Liver (tissue), 9 donors: ENCODE results near the gene S100PBP. TPM values are rescaled to one million over a fixed set of nuclear protein-coding genes. Genes with fewer than 3 reads are reported as not detected.

ENCODE experiments used
- DNase-seq: peaks from one replicate; pipeline ENCODE4 v3.0.0-alpha.2; 2017; ENCODE audit warnings: low spot score
- H3K27ac ChIP-seq, 2 donors: one replicate each; pipeline ENCODE4 v1.7.0; 2013; ENCODE audit warnings: inconsistent platforms in 2 of 2, low read length in 2 of 2, control low read depth in 1 of 2, low read depth in 1 of 2, mild to moderate bottlenecking in 1 of 2
- H3K27me3 ChIP-seq, 4 donors: one replicate each; pipeline versions ENCODE4 v1.6.1 to v1.7.0; 2013; ENCODE audit warnings: low read length in 3 of 4, inconsistent platforms in 1 of 4, mild to moderate bottlenecking in 1 of 4, moderate library complexity in 1 of 4; ENCODE audit not compliant: control insufficient read depth in 4 of 4, insufficient read depth in 4 of 4
- H3K36me3 ChIP-seq, 4 donors: one replicate each; pipeline versions ENCODE4 v1.6.1 to v1.7.0; 2013; ENCODE audit warnings: low read length in 3 of 4, mild to moderate bottlenecking in 3 of 4, low read depth in 1 of 4, moderate library complexity in 1 of 4; ENCODE audit not compliant: control insufficient read depth in 4 of 4, insufficient read depth in 3 of 4
- H3K4me1 ChIP-seq, 4 donors: one replicate each; pipeline versions ENCODE4 v1.6.1 to v1.7.0; 2013; ENCODE audit warnings: low read length in 3 of 4, mild to moderate bottlenecking in 3 of 4, moderate library complexity in 1 of 4; ENCODE audit not compliant: control insufficient read depth in 4 of 4, insufficient read depth in 4 of 4
- H3K4me3 ChIP-seq, 3 donors: one replicate each; pipeline versions ENCODE4 v1.6.1 to v1.7.0; 2013; ENCODE audit warnings: low read length in 3 of 3, control low read depth in 1 of 3, low read depth in 1 of 3, mild to moderate bottlenecking in 1 of 3
- H3K9ac ChIP-seq, 2 donors: one replicate each; pipeline ENCODE4 v1.7.0; 2013; ENCODE audit warnings: low read length in 2 of 2, mild to moderate bottlenecking in 2 of 2, moderate library complexity in 2 of 2, control low read depth in 1 of 2, low read depth in 1 of 2
- H3K9me3 ChIP-seq, 4 donors: one replicate each; pipeline versions ENCODE4 v1.6.1 to v1.7.0; 2013; ENCODE audit warnings: low read length in 3 of 4; ENCODE audit not compliant: control insufficient read depth in 4 of 4
- CTCF ChIP-seq: fragments of 150-350 bp; IDR thresholded peaks from 2 replicates; pipeline ENCODE4 v1.5.1; 2017; ENCODE audit warnings: improper control_type of control experiment, low read depth, low read length; ENCODE audit not compliant: missing input control
- EGR1 ChIP-seq, 2 donors: IDR thresholded peaks; 2 replicates each; pipeline ENCODE4 v1.6.1; 2016 to 2018; ENCODE audit warnings: antibody characterized with exemption in 2 of 2, low read depth in 2 of 2
- FOXA1 ChIP-seq: IDR thresholded peaks from 2 replicates; pipeline ENCODE4 v1.6.1; 2016; ENCODE audit warnings: antibody characterized with exemption
- FOXA2 ChIP-seq: IDR thresholded peaks from 2 replicates; pipeline ENCODE4 v1.6.1; 2016; ENCODE audit warnings: antibody characterized with exemption
- GABPA ChIP-seq, 2 donors: IDR thresholded peaks in 1 of 2; conservative IDR thresholded peaks in 1 of 2; 2 replicates each; pipeline ENCODE4 v1.6.1; 2016; ENCODE audit warnings: antibody characterized with exemption in 2 of 2, mild to moderate bottlenecking in 1 of 2, moderate library complexity in 1 of 2
- HNF4A ChIP-seq, 2 donors: conservative IDR thresholded peaks; 2 replicates each; pipeline ENCODE4 v1.6.1; 2016; ENCODE audit warnings: antibody characterized with exemption in 2 of 2, mild to moderate bottlenecking in 2 of 2
- HNF4G ChIP-seq: IDR thresholded peaks from 2 replicates; pipeline ENCODE4 v1.6.1; 2016; ENCODE audit warnings: antibody characterized with exemption
- JUND ChIP-seq, 2 donors: IDR thresholded peaks; 2 replicates each; pipeline ENCODE4 v1.6.1; 2016; ENCODE audit warnings: antibody characterized with exemption in 2 of 2
- NR2F2 ChIP-seq: IDR thresholded peaks from 2 replicates; pipeline ENCODE4 v1.6.1; 2016; ENCODE audit warnings: antibody characterized with exemption
- RAD21 ChIP-seq, 2 donors: IDR thresholded peaks; 2 replicates each; pipeline ENCODE4 v1.6.1; 2016; ENCODE audit warnings: antibody characterized with exemption in 2 of 2, mild to moderate bottlenecking in 2 of 2
- REST ChIP-seq: IDR thresholded peaks from 2 replicates; pipeline ENCODE4 v1.6.1; 2016; ENCODE audit warnings: antibody characterized with exemption, mild to moderate bottlenecking
- RXRA ChIP-seq, 2 donors: IDR thresholded peaks; 2 replicates each; pipeline ENCODE4 v1.6.1; 2017 to 2018; ENCODE audit warnings: antibody characterized with exemption in 2 of 2, mild to moderate bottlenecking in 1 of 2
- SP1 ChIP-seq: IDR thresholded peaks from 2 replicates; pipeline ENCODE4 v1.6.1; 2018; ENCODE audit warnings: antibody characterized with exemption, mild to moderate bottlenecking
- TAF1 ChIP-seq: conservative IDR thresholded peaks from 2 replicates; pipeline ENCODE4 v1.6.1; 2016; ENCODE audit warnings: antibody characterized with exemption, mild to moderate bottlenecking
- YY1 ChIP-seq: IDR thresholded peaks from 2 replicates; pipeline ENCODE4 v1.6.1; 2016; ENCODE audit warnings: antibody characterized with exemption, mild to moderate bottlenecking
- ZBTB33 ChIP-seq: IDR thresholded peaks from 2 replicates; pipeline ENCODE4 v1.6.1; 2016; ENCODE audit warnings: antibody characterized with exemption
- WGBS: extraction: QIAGEN DNeasy Blood & Tissue Kit; methylation state at CpG from one replicate; pipeline ENCODE4 v1.1.7; 2013; 5-methylcytosine and 5-hydroxymethylcytosine counted together
- polyA plus RNA-seq, 2 donors: library from polyadenylated mRNA; stranded (reverse) in 1 of 2; unstranded in 1 of 2; fragments of 200-250 nt in 1 of 2; fragments of >200 nt in 1 of 2; fragmentation: Nextera tagmentation in 1 of 2; extraction: Ambion mirVana in 1 of 2; gene quantifications; one replicate each; pipeline versions ENCODE4 v1.2.1 to v1.2.3, GENCODE V29; 2013 to 2015
- total RNA-seq, 2 donors: library from RNA; depleted of rRNA; stranded (reverse); fragments of >200 nt; gene quantifications; one replicate each; pipeline ENCODE4 v1.2.3, GENCODE V29; 2014
- TF ChIP-seq, protein P1 (sequence below): IDR thresholded peaks from 2 replicates; pipeline ENCODE4 v1.6.1; 2016; ENCODE audit warnings: antibody characterized with exemption
- TF ChIP-seq, protein P2 (sequence below): IDR thresholded peaks from 2 replicates; pipeline ENCODE4 v1.6.1; 2016; ENCODE audit warnings: antibody characterized with exemption
- donor health status: healthy.
- donor health status: healthy.
- donor health status: healthy.
- donor health status: healthy.
- donor health status: healthy.

The S100PBP gene
- total and polyA plus RNA-seq, 4 donors = 1.9 to 24.8 (median 11.1) TPM

DNA sequence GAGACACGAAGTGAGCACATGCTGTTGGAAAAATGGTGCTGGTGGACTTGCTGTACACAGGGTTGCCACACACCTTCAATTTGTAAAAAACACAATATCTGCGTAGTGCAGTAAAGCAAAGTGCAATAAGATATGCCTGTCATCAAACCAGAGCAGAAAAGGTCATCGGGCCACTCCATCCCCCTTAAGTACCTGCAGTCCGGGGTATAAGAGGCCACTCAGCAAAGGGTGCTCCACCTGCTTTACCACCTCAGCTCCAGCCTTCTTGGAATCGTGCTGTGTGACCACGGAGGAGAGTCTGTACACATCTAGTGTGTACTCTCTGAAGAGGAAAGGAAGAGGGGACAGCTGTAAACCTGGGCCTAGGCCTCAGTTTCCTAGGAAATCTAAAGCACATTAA, 11.2 kb upstream of the S100PBP start:
- Histone ChIP-seq H3K9me3 (no peaks in the 10 kb centered on the region), H3K27me3 (no peaks in the 10 kb centered on the region), H3K27ac (no peak overlapping the region), H3K4me1 (no peaks in the 10 kb centered on the region), H3K4me3 (no peak overlapping the region), H3K9ac (no peak overlapping the region), H3K36me3 (peaks cover 9 to 55% (median 32%) of the 10 kb centered on the region in 4 donors)
- WGBS = 96% methylated on average over 6 of the region's 6 CpGs
- no peak for DNase-seq
- no peak for TF ChIP-seq GABPA (IDR thresholded peaks at IDR 0.05 in 1 of 2, conservative IDR thresholded peaks at IDR 0.05 in 1 of 2)
- TF ChIP-seq RXRA (IDR thresholded peaks at IDR 0.05) = no peak
- TF ChIP-seq SP1 = no peak
- no peak for TF ChIP-seq FOXA1
- TF ChIP-seq NR2F2 = no peak
- TF ChIP-seq FOXA2 = no peak
- no peak for TF ChIP-seq REST
- TF ChIP-seq HNF4A (conservative IDR thresholded peaks at IDR 0.05) = no peak
- no peak for TF ChIP-seq ZBTB33
- no peak for TF ChIP-seq YY1
- no peak for TF ChIP-seq HNF4G
- no peak for TF ChIP-seq EGR1 (IDR thresholded peaks at IDR 0.05; ENCODE audit: low read depth in 2 of 2)
- no peak for TF ChIP-seq JUND (IDR thresholded peaks at IDR 0.05)
- TF ChIP-seq TAF1 = no peak
- TF ChIP-seq RAD21 (IDR thresholded peaks at IDR 0.05) = no peak
- TF ChIP-seq, protein P1, sequence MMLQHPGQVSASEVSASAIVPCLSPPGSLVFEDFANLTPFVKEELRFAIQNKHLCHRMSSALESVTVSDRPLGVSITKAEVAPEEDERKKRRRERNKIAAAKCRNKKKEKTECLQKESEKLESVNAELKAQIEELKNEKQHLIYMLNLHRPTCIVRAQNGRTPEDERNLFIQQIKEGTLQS = no peak
- no peak for TF ChIP-seq CTCF
- TF ChIP-seq, protein P2, sequence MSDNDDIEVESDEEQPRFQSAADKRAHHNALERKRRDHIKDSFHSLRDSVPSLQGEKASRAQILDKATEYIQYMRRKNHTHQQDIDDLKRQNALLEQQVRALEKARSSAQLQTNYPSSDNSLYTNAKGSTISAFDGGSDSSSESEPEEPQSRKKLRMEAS = no peak
